ENCODE measurements around the gene NATD1.
A peak's percentile ranks its signal among the peaks of the same experiment; 100 is the strongest.

Gene NATD1

DNA sequence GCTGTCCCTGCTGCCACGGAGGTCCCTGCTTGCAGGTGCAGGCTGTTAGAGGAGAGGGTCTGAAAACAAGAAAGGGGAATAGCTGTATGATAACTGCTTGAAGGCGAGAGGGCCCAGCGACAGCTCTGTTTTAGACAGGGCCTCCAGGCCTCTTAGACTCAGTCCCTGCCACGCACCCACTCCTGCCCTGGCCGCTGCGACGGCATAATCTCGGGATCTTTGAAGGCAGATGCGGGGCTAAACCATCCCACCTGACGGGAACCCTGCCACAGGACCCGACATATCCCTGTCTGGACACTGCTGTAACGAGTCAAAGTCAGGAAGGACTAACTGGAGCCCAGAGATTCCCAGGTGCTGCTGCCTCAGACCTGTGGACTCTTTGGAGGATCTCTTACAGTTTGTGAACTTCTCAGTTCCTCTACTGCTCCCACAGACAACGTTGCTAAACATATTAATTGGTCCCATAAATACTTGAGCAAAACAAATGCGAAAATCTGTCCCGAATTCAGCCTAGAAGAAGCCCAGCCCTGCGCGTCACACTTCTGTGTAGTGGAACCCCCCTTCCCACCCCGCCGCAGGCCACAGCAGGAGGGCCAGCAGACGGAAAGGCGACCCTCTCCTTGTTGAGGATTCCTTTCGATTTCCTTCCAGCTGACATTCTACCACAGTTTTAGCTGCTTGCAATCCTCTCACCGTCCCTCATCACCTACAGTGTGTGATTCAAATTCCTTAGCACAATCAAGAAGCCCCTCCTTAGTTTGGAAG is 38.3 kb downstream of the NATD1 start:
- Mint-ChIP-seq H3K4me3 (peak overlapping the region; percentile 87), H3K27ac (peak overlapping the region; percentile 93), H3K27me3 (no peaks in the 10 kb centered on the region), H3K4me1 (ENCODE audit: low read depth) (peaks cover 64% of the 10 kb centered on the region), H3K9me3 (no peaks in the 10 kb centered on the region), H3K36me3 (ENCODE audit: low read depth) (peaks cover 42% of the 10 kb centered on the region)
- intact Hi-C loops (cut with micrococcal nuclease) = loop anchor here (1.0 to 5.0 kb wide), 4 partner anchors 38 to 173 kb away; partner anchors contain the start of genes DHRS7B, NATD1 and USP22

DNA sequence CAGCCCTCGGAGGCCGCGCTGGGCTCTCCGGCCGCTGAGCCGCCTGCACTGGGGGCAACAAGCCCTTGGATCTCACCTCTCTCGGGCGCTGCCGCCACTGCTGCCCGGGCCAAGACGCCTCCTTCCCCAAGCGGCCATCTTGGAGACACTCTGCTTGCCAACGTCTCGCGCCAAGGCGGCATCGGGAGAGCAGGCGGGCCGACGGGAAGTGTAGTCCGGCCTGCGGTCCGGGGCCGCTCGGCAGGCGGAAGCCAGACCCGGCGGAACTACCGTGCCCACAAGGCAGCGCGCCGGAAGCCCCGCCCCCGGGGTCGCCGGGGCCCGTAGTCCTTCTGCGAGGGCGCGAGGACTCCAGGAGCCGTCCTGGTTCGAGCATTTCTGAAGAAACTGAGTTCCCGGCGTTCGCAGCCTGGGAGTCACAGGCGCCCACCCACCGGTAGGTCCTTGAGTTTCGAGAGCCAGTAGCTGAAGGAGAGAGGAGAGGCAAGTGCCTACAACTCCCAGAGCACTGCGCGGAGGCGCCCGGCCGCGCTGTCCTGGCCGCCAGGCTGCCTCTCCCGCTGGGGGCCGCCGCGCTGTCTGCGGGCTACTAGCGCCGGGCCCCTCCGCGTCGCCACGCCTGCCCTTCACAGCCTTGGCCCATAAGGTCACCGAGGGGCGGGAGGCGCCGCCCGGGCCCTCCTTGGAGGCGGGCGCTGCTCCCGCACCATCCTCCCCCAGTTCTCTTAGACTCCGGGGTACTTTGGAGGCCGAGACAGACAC is 39.0 kb downstream of the NATD1 start, which contains the start of gene TMEM11:
TSS of gene TMEM11 (minus strand) at position 147 of the 762 bp plus-strand sequence. CDS start at position 138, 9 bp downstream.
- peak within 1 kb of the TSS; percentile 93 for H3K27ac Mint-ChIP-seq
- intact Hi-C loops (cut with micrococcal nuclease) = loop anchor here (1.0 to 5.0 kb wide), 4 partner anchors 39 to 172 kb away; partner anchors contain the start of genes DHRS7B, NATD1 and USP22
- H3K9me3 Mint-ChIP-seq = no peaks in the 10 kb centered on the region
- H3K36me3 Mint-ChIP-seq (ENCODE audit: low read depth) = peaks cover 49% of the 10 kb centered on the region
- peaks cover 67% of the 10 kb centered on the region for H3K4me1 Mint-ChIP-seq (ENCODE audit: low read depth)
- H3K27me3 Mint-ChIP-seq = no peaks in the 10 kb centered on the region
- peak within 1 kb of the TSS; percentile 87 for H3K4me3 Mint-ChIP-seq

DNA sequence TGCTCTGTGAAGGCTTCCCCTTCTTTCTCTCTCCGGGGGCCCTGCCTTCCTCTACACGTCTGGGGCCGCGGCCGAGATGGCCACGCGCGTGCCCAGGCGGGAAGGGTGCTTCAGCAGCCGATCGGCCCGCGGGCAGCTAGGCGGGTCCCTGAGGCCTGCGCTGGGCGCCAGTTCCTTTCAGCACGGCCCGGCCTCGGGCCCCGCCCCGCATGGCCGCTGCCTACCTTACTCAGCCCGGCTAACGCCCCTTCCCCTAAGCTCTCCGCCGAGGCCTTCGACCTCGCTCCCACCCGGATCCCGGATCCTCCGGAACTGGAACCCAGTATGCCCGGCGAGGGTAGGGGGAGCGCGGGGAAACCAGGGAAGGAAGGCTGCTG is 39.6 kb downstream of the NATD1 start:
- Mint-ChIP-seq H3K27ac (peak overlapping the region; percentile 93), H3K27me3 (no peaks in the 10 kb centered on the region), H3K36me3 (ENCODE audit: low read depth) (peaks cover 55% of the 10 kb centered on the region), H3K4me3 (peak overlapping the region; percentile 87), H3K4me1 (ENCODE audit: low read depth) (peaks cover 67% of the 10 kb centered on the region), H3K9me3 (no peaks in the 10 kb centered on the region)
- intact Hi-C loops (cut with micrococcal nuclease) = loop anchor here (1.0 to 5.0 kb wide), 4 partner anchors 40 to 171 kb away; partner anchors contain the start of genes DHRS7B, NATD1 and USP22

DNA sequence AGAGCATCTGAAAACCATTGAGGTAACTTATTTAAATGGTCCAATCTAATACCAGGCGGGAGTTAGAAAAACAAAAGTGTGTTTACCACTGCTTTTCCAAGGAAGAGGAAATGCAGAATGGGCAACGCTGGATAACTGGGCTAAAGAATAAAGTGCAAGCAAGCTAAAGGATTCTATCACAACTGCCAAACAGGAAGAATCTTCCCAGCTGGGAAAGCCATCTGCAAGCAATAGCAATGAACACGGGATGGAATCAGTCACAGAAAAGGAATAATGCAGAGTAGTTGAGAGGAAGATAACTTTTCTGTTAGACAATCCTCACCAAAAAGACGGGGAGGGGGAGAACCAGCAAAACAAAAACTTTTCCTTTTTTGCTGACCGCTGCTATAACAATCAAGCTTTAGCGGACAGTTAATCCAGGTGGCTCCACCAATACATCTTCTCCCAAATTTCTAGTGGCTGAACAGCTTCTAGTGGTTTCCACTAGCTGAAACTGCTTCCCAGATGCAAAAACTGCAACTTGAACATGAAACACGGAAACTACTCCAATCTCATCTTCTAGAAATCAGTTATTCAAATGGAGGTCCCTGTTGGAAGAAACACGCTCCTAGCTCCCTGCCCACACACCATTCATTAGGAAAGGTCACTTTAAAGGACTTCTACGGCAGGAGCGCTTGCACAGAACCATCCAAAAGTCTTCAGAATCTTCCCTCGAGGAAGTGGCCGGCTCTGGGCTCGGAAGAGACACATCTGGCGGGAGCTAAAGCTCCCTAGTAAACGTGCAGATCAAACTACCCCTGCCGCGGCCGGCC is 40.2 kb downstream of the NATD1 start:
- H3K4me1 Mint-ChIP-seq (ENCODE audit: low read depth) = peaks cover 70% of the 10 kb centered on the region
- peak overlapping the region; percentile 87 for H3K4me3 Mint-ChIP-seq
- no peaks in the 10 kb centered on the region for H3K9me3 Mint-ChIP-seq
- peaks cover 60% of the 10 kb centered on the region for H3K36me3 Mint-ChIP-seq (ENCODE audit: low read depth)
- intact Hi-C loops (cut with micrococcal nuclease) = loop anchor here (5.0 kb wide), 3 partner anchors 74 to 171 kb away; partner anchors contain the start of genes DHRS7B and USP22
- H3K27me3 Mint-ChIP-seq = no peaks in the 10 kb centered on the region
- peak overlapping the region; percentile 93 for H3K27ac Mint-ChIP-seq

DNA sequence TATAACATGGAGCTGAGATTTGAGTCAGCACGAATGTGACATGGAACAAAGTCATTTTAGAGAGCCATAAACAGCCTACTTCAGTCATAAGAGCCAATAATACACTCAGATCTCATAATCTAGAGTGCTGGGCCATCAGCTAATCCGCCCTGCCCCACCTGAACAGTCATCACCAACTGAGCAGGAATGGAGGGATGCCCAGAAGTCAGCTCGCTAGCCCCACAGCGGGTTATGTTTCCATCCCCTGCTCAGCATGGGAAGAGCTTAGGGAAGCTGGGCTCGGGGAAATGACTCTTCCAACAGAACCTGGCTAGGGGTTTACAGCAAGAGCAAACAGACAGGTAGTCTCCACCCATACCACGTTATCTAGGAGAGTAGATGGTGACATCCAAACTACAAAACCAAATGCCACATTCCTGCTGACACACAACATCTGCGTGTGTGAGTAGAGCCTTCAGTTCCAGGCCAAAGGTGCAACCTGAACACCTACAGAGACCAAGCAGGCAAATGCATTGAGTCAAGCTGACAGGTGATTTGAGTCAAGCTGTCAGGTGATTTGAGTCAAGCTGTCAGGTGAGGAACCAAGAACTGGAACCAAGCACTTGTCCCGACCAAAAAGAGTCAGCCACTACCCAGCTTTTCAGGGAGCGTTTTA is 41.3 kb downstream of the NATD1 start:
- no peaks in the 10 kb centered on the region for H3K9me3 Mint-ChIP-seq
- peaks cover 52% of the 10 kb centered on the region for H3K36me3 Mint-ChIP-seq (ENCODE audit: low read depth)
- no peak overlapping the region for H3K4me3 Mint-ChIP-seq
- no peak overlapping the region for H3K27ac Mint-ChIP-seq
- H3K4me1 Mint-ChIP-seq (ENCODE audit: low read depth) = peaks cover 70% of the 10 kb centered on the region
- no peaks in the 10 kb centered on the region for H3K27me3 Mint-ChIP-seq
- intact Hi-C loops (cut with micrococcal nuclease) = loop anchor here (5.0 kb wide), 3 partner anchors 75 to 170 kb away; partner anchors contain the start of genes DHRS7B and USP22

DNA sequence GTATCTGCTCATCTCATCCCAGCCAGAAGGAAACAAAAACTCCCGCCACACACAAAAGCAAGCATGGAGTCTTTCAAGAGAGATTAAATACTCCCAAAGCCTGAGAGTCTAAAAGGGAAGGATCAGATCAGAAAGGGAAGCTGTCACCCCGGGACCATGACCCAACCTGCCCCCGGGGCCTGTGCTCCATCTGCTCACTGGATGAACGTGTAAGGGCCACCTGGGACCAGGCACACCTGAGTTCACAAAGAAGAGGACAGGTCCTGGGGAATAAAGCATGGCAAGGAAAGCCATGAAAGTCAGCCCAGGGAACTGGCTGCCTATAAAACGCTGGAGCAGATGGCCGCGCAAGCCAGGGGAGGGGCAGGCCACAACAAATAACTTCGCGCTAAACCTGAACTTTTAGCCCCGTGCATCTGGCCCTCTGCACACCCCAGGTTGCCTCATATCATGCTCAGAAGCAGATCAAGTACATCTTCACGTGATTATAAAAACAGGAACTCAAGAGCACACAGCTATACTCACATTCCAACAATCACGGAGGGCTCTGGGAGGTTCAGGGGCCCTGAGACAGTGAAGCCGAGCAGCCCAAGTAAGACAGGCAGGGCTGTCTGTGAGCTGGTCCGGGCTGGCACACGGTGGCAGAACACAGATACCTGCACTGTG is 42.7 kb downstream of the NATD1 start:
- H3K27me3 Mint-ChIP-seq = no peaks in the 10 kb centered on the region
- intact Hi-C loops (cut with micrococcal nuclease) = loop anchor here (5.0 kb wide), 3 partner anchors 77 to 168 kb away; partner anchors contain the start of genes DHRS7B and USP22
- H3K9me3 Mint-ChIP-seq = no peaks in the 10 kb centered on the region

DNA sequence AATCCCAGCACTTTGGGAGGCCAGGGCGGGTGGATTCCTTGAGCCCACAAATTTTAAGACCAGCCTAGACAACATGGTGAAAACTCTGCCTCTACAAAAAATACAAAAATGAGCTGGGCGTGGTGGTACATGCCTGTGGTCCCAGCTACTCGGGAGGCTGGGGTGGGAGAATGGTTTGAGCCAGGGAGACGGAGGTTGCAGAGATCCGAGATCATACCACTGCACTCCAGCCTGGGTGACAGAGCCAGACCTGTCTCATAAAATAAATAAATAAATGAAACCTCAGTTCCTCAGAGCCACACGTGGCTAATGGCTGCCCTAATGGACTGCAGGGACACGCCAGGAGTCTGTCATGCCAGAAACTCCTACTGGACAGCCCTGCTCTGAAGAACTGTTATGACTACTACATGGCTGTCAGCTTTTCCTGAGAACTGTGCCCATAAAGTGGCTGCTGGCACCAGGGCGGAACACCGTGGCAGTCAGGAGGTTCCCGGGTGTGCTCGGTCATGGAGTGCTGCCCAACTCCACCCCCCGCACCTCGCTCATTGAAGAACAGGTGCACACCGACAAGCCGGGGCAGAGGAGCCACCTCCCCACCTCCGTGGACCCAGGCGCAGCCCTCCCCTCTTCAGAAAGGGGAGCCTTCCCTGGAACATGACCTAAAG is 43.6 kb downstream of the NATD1 start:
- H3K36me3 Mint-ChIP-seq (ENCODE audit: low read depth) = peaks cover 58% of the 10 kb centered on the region
- peaks cover 68% of the 10 kb centered on the region for H3K4me1 Mint-ChIP-seq (ENCODE audit: low read depth)
- intact Hi-C loops (cut with micrococcal nuclease) = loop anchor here (5.0 kb wide), 3 partner anchors 78 to 167 kb away; partner anchors contain the start of genes DHRS7B and USP22
- H3K9me3 Mint-ChIP-seq = no peaks in the 10 kb centered on the region
- no peak overlapping the region for H3K4me3 Mint-ChIP-seq
- no peaks in the 10 kb centered on the region for H3K27me3 Mint-ChIP-seq
- H3K27ac Mint-ChIP-seq = peak overlapping the region; percentile 65

More for the DNA sequence above, 42.7 kb downstream of the NATD1 start:
- Mint-ChIP-seq H3K27ac (peak overlapping the region; percentile 65), H3K4me3 (peak overlapping the region; percentile 17), H3K36me3 (ENCODE audit: low read depth) (peaks cover 57% of the 10 kb centered on the region), H3K4me1 (ENCODE audit: low read depth) (peaks cover 69% of the 10 kb centered on the region)

DNA sequence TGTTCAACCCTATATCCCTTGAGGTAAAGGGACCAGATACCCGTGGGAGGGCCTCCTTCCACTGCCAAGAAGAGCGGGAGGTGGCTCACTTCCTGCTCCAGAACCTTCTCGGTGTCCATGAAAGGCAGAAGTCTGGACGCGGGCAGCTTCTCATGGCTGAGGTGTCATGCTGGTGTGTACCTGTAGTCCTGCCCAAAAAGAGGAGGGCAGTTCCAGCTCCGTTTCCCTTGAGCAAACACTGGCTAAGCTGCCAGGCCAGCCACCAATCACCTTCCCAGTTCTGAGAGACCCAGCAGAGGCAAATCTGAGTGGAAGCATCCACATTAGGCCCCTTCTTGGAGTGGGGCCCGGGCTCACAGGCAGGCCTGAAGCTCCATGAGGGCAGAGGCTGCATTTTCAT is 44.9 kb downstream of the NATD1 start:
- Mint-ChIP-seq H3K4me1 (ENCODE audit: low read depth) (peaks cover 70% of the 10 kb centered on the region), H3K4me3 (no peak overlapping the region), H3K27me3 (no peaks in the 10 kb centered on the region), H3K9me3 (no peaks in the 10 kb centered on the region), H3K36me3 (ENCODE audit: low read depth) (peaks cover 49% of the 10 kb centered on the region), H3K27ac (no peak overlapping the region)
- intact Hi-C loops (cut with micrococcal nuclease) = no loop called here

DNA sequence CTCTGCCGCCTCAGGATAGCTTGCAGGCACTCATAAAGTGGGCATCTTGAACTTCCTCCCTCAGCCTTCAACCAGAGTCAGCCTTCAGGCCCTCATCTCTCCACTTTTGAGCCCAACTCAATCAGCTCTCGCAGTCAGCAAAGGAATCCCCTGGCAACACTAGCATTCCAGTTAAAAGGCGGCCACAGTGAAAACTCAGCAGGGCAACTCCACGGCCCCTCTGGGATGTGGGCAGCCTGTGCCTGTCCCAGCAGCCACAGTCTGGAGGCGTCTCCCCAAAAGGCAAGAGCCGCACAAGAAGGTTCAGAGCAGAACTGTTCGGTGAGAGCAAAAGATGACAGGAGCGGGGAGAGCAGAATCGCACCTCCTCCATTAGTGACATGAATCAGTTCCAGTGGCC is 48.3 kb downstream of the NATD1 start:
- no peak overlapping the region for H3K27ac Mint-ChIP-seq
- H3K4me1 Mint-ChIP-seq (ENCODE audit: low read depth) = peaks cover 56% of the 10 kb centered on the region
- H3K4me3 Mint-ChIP-seq = no peak overlapping the region
- peaks cover 68% of the 10 kb centered on the region for H3K36me3 Mint-ChIP-seq (ENCODE audit: low read depth)
- no peaks in the 10 kb centered on the region for H3K27me3 Mint-ChIP-seq
- no peaks in the 10 kb centered on the region for H3K9me3 Mint-ChIP-seq
- intact Hi-C loops (cut with micrococcal nuclease) = no loop called here

DNA sequence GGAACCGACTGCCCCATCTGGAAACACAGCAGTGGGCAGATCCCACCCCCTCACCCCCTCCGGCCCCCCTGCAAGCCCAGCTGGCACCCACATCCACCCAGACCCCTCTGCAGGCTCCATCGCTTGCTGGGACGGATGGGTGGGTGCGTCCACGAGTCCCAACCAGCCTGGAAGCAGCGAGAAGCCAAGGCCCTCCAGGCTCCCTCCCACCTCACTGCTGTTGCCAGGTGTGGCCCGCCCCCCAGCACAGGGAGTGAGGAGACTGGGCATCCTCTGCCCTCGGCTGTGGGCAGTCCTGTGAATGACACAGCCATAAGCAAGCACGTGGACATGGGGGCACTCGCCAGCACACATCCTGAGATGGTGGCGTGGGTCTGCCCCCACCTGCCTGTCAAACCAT is 50.7 kb downstream of the NATD1 start:
- intact Hi-C loops (cut with micrococcal nuclease) = no loop called here
- Mint-ChIP-seq H3K4me1 (ENCODE audit: low read depth) (peaks cover 46% of the 10 kb centered on the region), H3K4me3 (no peak overlapping the region), H3K27ac (no peak overlapping the region), H3K9me3 (no peaks in the 10 kb centered on the region), H3K36me3 (ENCODE audit: low read depth) (peaks cover 65% of the 10 kb centered on the region), H3K27me3 (no peaks in the 10 kb centered on the region)

DNA sequence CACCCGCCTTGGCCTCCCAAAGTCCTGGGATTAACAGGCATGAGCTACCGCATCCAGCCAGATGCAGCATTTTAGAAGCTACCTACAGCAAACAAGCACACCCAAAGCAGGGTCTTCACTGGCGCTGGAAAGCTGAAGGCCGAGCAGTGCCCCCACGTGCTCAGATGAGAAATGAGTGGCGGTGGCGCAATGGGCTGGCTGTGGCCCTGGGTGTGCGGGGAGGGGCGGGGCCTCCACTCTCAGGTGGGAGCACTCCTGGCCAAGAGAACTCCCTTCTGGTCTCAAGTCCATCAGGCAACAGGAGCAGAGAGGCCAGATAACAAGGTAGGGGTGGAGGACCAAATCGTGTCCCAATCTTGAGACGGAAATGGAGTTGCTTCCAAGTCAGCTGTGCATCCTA is 51.3 kb downstream of the NATD1 start:
- H3K9me3 Mint-ChIP-seq = no peaks in the 10 kb centered on the region

DNA sequence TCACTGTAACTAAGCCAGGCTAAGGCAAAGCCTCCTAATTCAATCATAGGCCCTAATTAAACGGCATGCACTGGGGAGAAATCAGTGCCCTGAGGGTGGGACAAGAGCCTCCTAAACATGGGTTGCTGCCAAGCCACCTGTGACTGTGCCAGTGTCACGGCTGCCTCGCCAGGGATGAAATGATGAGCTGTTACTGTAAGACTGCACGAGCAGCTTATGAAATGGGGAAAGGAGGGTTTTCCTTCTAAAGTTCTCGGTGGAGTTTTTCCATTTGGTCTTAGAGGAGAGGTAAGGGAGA is 52.0 kb downstream of the NATD1 start:
- Mint-ChIP-seq H3K27ac (no peak overlapping the region), H3K4me1 (ENCODE audit: low read depth) (peaks cover 45% of the 10 kb centered on the region)

More for the DNA sequence above, 51.3 kb downstream of the NATD1 start:
- Mint-ChIP-seq H3K27me3 (no peaks in the 10 kb centered on the region), H3K4me3 (no peak overlapping the region), H3K4me1 (ENCODE audit: low read depth) (peaks cover 46% of the 10 kb centered on the region), H3K27ac (no peak overlapping the region), H3K36me3 (ENCODE audit: low read depth) (peaks cover 71% of the 10 kb centered on the region)
- intact Hi-C loops (cut with micrococcal nuclease) = no loop called here

More for the DNA sequence above, 52.0 kb downstream of the NATD1 start:
- intact Hi-C loops (cut with micrococcal nuclease) = no loop called here
- H3K36me3 Mint-ChIP-seq (ENCODE audit: low read depth) = peaks cover 76% of the 10 kb centered on the region
- no peak overlapping the region for H3K4me3 Mint-ChIP-seq
- no peaks in the 10 kb centered on the region for H3K27me3 Mint-ChIP-seq
- no peaks in the 10 kb centered on the region for H3K9me3 Mint-ChIP-seq

Data from dendritic cell treated with granulocyte-macrophage colony-stimulating factor and Interleukin-4, amounts not matched to agents 40 ng/mL and 50 ng/mL, for 4 days (primary cell).